GM18508 (cell line): Measurements from ENCODE around the gene GPC3.

Source experiments
- ATAC-seq: cut with Tn5 transposase; IDR thresholded peaks from one replicate; pipeline ENCODE4 v1.9.1; 2021; ENCODE audit warnings: moderate number of reproducible peaks; ENCODE audit not compliant: insufficient read depth, unreplicated experiment

GPC3 gene

DNA sequence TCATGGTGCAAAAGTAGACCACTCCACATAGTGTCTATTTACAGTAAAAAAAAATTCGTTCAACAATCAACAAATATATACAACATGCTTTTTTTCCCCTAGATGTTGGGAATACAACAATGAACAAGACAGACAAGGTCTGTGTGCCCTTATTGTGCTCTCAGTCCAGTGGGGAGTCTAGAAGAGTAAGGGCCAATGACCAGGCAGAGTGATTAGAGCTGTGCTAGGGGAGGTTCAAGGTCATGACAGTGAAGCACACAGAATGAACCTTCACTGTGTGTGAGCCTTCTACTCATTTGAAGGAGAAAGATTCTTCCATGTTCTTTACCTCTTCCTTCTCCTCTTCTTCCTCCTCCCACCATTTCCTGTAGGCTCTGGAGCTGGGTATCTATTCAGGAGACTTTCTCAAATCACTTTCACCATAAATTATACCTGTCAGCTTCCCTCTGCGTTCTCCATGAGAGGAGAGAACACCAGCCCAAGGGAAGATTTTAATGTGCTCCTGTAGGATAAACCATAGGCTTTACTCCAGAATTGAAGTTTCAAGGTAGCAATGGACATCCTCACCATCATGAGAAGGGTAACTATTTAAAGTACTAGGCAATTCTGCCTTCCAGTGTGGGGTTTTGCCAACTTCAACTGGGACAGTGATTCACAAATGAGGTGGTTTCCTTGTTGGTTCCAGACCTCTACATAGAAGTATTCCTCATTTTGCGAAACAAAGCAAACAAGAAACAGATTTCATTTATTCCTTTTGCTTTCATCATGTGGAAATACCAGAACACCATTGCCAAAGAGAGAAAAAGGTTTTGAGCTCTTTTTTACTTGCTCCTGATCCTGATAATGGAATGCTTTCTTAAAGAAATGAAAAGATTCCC is 323.2 kb downstream of the GPC3 start:
- no peak for ATAC-seq

DNA sequence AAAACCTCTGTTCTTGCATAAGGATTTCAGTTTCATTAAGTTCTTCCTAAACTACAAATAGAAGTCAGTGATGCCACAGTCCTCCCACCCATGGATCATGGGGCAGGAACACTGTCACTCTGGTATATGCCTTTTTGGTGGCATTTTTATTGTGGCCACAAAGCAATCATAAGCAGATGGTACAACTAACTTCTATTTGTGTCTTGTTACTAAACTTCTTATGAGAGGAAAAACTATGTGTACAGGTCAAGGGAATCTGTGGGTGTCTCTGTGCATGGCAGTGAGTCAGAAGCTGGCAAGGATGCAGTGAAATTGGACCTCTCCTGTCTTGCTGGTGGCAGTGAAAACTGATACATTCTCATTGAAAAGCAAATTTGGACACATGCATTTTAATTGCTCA is 325.1 kb downstream of the GPC3 start:
- no peak for ATAC-seq

DNA sequence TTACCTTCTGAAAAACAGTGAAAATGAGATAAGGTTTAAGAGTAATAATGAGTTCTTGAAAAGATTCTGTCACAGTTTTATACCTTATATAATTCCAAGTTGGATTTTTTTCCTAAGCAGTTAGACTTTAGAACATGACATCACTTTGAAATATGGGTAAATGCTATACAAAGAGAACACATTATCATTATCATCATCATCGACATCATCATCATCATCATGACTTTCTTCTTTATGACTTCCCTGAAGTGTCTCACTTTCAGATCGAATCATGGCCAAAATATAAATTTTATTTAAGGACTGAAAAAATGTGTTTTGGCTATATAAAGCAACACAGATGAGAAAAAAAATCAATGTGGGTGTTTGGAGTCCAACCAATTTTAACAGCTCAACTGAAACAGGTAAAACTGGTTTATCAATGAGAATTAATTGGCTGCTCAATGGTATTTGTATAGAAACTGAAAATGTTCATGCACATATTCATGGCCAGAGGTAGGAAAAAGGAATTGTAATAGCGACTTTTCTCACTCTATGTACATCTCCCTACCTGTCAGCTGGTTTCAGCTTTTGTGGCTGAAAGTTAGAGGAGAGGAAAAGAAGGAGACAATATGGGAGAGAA is 327.0 kb downstream of the GPC3 start:
- no peak for ATAC-seq

DNA sequence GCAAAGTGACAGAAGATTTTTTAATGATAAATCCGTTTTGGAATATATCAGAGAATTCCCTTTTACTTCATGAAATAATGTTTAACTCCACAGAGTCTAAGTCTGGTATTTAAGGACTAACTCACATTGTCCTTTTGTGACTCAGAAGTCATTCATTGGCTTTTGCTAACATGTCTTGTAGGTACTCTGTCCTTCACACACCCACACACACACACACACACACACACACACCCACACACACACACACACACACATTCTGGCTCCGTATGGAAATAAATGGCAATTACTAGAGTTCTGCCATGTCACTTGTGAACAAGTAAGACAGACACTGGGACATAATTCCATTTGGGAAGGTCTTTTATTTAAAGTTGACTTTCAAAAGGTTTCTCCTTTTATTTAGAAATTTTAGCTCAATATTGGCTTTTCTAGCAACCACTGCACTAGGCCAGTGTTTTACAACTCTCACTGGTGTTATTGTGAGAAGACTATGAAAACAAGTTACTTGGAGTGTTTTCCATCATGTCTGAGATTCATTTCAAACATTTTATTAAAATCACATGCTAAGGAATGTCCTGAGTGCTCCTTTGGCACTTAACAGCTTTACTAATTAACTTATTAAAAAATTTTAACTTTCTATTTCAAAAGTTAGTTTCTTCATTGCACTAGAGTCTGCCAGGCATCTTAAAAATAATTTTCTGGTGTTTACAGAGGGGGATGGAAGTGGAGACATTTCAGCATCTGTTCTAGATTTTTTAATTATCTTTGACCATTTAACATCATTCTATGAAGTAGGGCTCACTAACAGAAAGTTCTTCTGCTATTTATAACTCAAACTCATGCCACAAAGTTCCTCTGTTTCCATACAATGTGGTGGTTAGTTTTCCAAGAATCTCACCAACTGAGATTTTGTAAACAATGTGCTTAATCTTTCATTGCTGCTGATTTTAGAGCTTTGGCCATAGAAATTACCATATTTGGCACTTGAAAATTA is 329.8 kb downstream of the GPC3 start:
- no peak for ATAC-seq

DNA sequence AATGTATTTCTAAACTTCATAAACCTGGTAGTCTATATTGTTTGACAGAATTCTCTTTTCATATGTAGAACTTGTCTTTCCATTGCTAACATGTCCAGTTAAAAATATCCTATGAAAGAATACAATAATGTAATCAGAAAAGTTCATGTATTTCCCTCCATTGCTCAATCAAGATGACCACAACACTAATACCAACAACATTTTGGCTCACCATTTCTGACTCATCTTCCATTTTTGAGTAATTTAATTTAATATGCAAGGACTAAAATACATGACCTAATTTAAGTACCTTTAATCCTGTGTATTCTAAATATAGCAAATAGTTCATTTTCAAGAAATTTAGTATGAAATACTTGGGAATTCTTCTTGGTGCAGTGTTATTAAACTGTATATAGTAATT is 330.6 kb downstream of the GPC3 start:
- no peak for ATAC-seq

DNA sequence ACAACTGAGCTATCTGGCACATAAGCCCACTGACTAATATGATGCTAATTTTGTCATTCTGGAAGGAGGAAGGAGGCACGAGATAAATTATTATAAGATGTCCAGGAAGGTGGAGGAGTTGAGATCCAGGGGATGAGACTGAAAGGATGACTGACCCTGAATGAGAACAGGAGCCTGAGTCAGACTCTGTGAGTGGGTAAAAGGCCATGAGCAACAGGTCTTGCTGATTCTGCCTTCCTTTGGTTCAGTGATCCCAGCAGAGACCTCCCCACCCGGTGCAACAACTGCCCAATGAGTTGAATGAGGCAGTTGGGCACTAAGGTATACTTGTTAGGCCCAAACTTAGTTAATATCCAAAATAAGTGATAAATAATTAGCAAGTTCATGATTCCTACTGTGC is 332.0 kb downstream of the GPC3 start:
- no peak for ATAC-seq

DNA sequence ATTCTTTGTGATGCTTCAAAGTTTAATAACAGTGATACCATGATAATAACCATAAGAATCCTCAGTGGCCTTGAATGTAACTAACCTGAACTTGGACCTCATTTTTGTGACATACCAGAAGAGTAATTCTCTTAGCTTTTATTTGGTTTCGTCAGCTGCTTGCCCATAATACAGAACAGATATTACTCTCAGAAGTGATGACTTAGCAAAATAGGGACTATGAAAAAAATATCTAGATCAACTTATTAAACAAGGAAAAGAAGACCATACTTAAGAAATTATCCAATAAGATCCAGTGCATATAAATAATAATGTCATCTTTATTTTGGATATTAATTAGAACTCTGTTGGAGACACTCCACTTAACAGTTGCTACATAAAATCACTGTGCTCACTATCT is 333.2 kb downstream of the GPC3 start:
- ATAC-seq: no peak

DNA sequence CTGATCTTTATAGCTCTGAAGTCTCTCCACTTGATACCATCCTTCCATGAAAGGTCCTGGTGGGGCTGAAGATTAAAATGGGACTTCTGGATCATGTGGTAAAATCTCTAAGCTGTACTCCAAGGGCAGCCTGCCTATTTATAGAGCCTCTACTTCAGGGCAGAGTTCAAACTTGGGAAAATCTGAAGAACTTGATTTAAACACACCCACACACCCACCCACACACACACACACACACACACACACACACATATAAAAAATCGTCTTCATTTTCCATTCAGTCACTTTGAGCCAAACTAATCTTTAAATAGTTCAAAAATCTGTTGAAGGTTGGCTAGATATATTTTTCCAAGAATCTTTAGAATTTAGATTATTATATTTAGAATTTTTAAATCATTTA is 335.2 kb downstream of the GPC3 start:
- no peak for ATAC-seq

DNA sequence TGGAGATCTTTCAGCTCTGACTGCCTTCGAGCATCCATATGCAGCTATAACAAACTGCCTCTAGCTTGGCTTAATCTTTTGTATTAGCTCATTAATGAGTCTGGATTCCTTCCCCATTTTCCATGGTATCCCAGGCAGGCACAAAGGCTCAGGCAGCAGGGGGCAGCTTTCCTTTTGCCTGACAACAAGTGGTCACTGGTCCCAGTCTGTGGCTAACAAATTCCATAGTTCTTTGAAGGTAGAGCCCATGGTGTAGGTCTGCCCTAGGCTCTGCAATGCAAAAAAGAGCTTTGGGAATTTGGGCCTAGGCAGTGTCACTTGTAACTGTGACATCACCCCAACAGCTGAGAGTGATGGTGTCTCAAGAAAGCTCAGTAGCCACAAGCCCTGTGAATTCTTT is 335.7 kb downstream of the GPC3 start:
- no peak for ATAC-seq

DNA sequence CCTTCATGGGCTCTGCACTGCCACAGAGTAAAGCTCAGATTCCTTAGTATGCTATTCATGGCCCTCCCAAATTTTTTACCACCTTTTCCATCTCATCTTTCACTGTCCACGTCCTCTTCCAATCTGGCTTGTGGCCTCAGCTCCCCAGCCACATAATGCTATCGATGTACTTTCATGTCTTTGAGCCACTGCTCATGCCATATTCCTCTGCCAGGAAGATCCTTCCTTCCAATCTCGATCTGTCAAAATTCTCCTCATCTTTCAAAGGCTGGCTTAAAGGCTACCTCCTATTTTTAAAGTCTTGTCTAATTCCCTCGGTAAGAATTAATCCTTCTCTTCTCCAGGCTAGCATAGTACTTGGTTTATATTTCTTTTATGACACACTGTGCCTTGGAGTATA is 336.8 kb downstream of the GPC3 start:
- ATAC-seq: no peak

DNA sequence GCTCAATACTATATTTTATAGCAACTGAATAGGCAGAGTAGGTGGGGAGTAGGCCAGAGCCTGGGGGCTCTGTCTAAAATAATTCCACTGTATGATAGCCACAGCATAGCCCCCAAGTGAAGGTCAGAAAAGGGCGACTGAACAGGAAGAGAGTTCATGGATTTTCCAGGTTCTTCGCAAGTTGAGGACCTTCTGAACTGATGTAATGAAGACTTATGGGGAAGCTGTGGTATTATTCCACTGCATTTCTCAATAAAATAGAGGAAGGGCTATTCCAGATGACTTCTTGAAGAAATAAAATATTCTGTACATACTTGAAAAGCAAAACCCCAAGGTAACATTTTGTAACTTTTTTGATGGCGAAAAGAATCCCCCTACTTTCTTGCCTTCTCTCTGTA is 338.7 kb downstream of the GPC3 start:
- no peak for ATAC-seq

DNA sequence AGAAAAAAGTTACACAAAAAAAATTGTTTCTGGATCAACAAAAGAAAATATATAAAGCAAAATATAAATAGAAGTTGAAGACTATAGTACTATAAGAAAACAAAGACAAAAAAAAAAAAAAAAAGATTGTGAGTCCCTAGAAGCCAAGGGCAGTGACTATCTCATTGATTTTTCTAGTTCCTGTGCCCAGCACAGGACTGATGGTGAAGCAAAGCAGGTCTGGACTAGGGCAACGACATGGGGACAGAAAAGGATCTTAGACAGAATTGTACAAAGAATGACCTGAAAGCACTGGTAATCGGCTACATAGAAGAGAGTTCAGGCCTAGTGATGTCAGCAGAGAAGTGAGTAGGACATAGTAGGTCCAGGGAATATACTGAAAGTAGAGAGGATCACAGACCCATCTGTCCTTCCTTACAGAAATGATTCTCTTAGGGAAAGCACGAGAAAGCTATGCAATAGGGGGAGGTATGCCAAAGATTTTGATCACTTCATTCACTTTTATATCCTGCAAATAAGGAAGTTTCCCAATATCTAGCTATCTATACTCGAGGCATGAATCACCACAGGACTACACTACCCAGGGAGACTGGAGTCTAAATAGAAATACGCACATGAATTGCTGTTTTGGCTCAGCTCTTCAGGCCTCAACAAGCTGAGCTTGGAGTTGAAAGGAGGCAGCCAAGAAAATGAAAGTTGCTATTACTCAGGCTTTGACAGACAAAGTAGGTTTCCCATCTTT is 339.2 kb downstream of the GPC3 start:
- ATAC-seq: no peak

DNA sequence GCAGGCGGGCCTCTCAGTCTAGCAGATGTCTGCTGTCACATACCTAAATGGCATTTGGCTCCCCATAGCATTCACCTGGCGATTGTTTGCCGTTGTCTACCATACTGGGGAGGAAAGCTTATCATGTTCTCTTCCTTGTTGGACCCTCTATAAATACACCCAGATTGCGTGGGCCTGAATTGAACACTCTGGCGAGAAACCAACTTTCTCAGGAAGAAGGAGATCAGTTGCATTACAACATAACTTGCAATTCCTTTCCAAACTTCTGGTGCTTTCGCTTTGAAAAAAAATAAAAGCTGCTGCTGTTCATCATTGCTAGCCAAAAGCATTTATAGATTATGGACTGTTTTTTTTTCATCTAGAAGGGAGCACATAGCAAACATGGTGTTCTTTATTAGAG is 340.1 kb downstream of the GPC3 start:
- no peak for ATAC-seq

DNA sequence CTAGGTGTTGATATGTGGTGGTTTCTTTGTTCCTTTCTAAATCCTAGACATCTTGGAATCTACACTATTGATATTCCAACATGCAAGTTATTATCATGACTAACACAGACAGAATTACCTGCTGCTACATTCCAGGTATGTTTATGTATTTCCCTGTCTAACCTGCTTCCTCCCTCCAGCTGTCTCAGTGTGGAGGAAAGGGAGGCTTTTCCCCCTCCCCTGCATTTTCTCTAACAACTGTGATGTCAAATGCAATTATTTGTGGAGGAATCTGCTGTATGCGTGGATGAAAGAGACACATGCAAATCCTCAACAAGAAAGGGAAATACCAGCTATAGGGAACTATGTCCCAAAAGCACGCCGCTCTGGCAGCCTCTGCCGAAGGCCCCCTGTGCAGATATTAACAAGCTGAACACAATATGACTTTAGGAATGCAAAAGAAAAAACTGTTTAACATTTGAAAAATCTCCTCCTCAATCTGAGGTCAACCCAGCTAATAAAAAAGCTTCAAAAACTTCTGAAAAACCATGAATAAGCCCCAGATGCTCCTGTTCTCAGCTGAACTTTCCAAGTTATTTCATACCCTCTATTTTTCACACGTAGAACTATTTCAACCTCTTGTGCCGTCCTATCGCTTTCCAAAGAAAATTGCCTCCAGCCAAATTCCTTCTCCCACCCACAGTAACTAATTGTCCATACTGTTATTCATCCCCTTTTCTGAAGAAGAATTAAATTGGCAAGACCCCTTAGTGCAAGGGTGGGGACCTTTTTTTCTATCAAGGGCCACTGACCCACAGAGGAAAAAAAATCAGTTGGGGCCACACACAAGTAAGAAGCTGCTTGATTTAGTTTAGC is 345.0 kb downstream of the GPC3 start:
- ATAC-seq: no peak

DNA sequence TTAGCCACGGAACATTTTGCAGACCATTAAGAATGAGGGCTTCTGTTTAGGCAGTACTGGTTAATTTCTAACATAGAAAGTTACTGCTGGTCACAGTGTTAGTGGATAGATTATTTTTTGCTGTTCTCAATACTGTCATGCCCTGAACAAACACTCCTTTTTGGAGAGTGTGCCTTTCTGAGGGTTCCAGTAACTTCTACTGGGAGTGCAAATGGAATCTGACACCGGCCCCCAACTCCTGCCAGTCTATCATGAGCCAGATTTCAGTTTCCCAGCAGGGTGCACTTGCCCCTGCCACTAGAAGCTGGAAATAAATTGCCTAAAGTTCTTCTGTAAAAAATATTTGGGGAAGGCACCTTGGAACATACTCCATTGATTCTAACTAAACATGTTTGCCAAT is 345.7 kb downstream of the GPC3 start:
- no peak for ATAC-seq

DNA sequence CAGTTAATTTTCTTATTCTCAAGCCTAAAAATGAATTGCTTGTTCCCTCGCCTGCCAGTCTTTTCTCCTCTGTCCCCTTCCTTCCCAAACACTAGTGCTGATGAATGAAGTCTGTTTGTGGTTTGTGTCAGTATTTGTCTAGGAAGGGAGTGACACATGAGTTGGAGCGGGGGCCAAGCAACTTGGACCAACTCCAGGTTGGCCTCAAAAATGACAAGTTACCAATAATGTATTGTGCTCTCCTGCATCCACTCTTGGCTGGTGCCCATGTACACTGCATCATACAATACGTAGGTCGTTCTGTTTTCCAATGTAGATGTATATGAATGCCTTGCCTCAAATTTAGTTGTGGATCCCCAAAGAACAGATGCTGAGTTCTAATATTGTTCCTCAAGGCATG is 347.1 kb downstream of the GPC3 start:
- no peak for ATAC-seq

DNA sequence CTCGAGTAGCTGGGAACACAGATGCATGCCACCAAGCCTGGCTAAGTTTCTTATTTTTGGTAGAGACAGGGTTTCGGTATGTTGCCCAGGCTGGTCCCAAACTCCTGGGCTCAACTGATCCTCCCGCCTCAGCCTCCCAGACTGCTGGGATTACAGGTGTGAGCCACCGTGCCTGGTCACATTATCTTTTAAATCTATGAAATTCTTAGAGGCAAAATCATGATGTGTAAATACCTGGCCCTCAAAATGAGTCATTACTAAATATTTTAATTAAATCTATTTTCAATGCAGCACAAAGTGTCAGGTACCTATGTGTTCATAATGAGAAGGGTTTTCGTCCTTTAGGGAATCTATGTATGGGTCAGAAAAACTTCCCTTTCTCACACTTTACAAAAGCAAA is 347.6 kb downstream of the GPC3 start:
- ATAC-seq: no peak

DNA sequence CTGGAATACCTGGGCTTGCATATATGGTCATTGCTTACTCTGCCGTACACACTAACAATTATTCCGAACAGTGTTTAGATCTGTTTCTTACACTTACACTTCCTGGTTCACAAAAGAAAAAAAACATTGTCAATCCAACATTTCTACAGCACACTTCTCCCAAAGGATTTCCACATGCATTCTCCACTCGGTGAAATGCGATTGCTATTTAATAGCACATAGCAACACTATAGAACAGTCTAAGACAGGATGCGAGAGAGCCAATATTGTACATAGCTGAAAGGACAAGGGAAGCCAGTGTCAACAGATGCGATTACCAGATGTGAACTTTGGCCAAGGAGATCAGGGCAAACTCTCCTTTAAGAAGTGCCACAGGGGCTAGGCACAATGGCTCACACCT is 349.4 kb downstream of the GPC3 start:
- ATAC-seq: no peak

DNA sequence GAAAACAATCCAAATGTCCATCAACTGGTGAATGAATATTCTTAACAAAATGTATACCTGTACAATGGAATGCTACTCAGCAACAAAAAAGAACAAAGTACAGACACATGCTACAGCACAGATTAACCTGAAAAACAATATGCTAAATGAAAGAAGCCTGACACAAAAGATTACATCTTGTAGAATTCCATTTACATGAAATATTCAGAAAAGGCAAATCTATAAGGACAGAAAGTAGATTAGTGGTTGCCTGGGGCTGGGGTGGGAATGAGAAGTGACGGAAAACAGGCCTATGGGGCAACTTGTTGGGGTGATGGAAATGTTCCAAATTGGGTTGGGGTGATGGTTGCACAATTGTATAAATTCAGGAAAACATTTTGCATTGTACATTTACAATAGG is 351.0 kb downstream of the GPC3 start:
- ATAC-seq: no peak
